Measurements from ENCODE around the gene RAB10.
"Not testable (repeated sequence)": the region's sequence is repeated elsewhere in the genome, so short reads cannot be mapped to it uniquely, and the experiment has no call there.

RAB10 gene

DNA sequence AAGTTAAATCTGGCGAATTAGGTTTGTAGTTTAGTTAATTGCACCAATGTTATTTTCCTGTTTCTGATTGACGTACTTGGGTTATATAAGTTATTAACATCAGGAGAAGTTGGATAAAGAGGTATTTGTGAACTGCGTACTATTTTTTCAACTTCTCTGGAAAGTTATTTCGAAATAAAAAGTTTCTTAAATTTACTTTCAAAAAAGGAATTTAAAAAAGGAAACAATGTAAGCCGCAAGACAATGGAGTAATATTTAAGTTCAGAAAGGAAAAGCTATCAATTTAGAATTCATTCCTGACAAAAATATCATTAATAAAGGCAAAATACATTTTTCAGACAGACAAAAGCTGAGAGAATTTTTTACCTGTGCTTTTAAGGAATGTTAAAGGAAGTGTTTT lies 47.7 kb downstream of the RAB10 start:
- no peak overlapping the region for H3K27ac ChIP-seq (ENCODE audit: low read depth, low read length)
- peaks cover 0 to 6% (median 0%) of the 10 kb centered on the region in 5 donors for H3K4me1 ChIP-seq (ENCODE audit: control insufficient read depth in 5 of 5, insufficient read depth in 5 of 5, low read length in 5 of 5)
- no peaks in the 10 kb centered on the region for H3K27me3 ChIP-seq (ENCODE audit: control insufficient read depth in 5 of 5, insufficient read depth in 4 of 5, low read length in 5 of 5)
- H3K4me3 ChIP-seq (ENCODE audit: low read depth in 1 of 5, low read length in 5 of 5), result no peak overlapping the region
- H3K9me3 ChIP-seq (ENCODE audit: control insufficient read depth in 5 of 5, low read length in 5 of 5), result no peaks in the 10 kb centered on the region
- H3K36me3 ChIP-seq (ENCODE audit: control insufficient read depth in 5 of 5, insufficient read depth in 5 of 5, low read length in 5 of 5), result peaks cover 0 to 3% (median 0%) of the 10 kb centered on the region in 5 donors
- H3K9ac ChIP-seq (ENCODE audit: low read length in 5 of 5), result no peak overlapping the region

DNA sequence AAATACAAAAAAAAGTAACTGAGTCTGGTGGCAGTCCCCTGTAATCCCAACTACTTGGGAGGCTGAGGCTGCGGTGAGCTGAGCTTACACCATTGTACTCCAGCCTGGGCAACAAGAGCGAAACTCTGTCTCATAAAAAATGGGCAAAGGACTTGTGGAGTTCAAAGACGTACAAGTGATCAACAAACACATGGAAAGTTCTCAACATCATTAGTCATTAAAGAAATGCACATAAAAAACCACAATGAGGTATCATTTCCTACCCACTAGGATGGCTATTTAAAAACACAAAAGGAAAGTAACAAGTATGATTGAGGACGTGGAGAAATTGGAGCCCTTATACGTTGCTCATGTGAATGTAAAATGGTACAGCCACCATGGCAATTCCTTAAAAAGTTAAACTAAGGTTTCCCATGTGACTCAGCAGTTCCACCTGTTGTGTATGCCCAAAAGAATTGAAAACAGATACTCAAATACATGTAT lies 52.3 kb downstream of the RAB10 start:
- no peak overlapping the region for H3K4me3 ChIP-seq (ENCODE audit: low read depth in 1 of 5, low read length in 5 of 5)
- H3K4me1 ChIP-seq (ENCODE audit: control insufficient read depth in 5 of 5, insufficient read depth in 5 of 5, low read length in 5 of 5), result peaks cover 0 to 6% (median 2%) of the 10 kb centered on the region in 5 donors
- H3K9ac ChIP-seq (ENCODE audit: low read length in 5 of 5), result no peak overlapping the region
- H3K9me3 ChIP-seq (ENCODE audit: control insufficient read depth in 5 of 5, low read length in 5 of 5), result no peaks in the 10 kb centered on the region
- no peak overlapping the region for H3K27ac ChIP-seq (ENCODE audit: low read depth, low read length)
- H3K36me3 ChIP-seq (ENCODE audit: control insufficient read depth in 5 of 5, insufficient read depth in 5 of 5, low read length in 5 of 5), result peaks cover 0 to 3% (median 0%) of the 10 kb centered on the region in 5 donors
- no peaks in the 10 kb centered on the region for H3K27me3 ChIP-seq (ENCODE audit: control insufficient read depth in 5 of 5, insufficient read depth in 4 of 5, low read length in 5 of 5)

DNA sequence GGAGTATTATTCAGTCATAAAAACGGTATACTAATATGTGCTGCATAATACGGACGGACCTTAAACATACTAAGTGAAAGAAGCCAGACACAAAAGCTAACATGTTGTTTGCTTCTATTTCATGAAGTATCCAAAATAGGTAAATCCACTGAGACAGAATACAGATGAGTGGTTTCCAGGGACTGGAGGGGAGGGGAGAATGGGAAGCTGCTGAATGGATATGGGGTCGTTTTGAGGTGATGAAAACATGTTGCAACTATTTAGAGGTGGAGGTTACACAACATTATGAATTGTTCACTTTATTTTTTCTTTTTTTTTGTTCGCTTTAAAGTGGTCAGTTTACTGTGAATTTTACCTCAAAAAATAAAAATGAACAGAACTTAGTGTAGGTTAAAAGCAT lies 52.9 kb downstream of the RAB10 start:
- no peak overlapping the region for H3K27ac ChIP-seq (ENCODE audit: low read depth, low read length)
- H3K9ac ChIP-seq (ENCODE audit: low read length in 5 of 5), result no peak overlapping the region
- H3K4me1 ChIP-seq (ENCODE audit: control insufficient read depth in 5 of 5, insufficient read depth in 5 of 5, low read length in 5 of 5), result peaks cover 0 to 6% (median 2%) of the 10 kb centered on the region in 5 donors
- H3K36me3 ChIP-seq (ENCODE audit: control insufficient read depth in 5 of 5, insufficient read depth in 5 of 5, low read length in 5 of 5), result peaks cover 0 to 3% (median 0%) of the 10 kb centered on the region in 5 donors
- no peak overlapping the region for H3K4me3 ChIP-seq (ENCODE audit: low read depth in 1 of 5, low read length in 5 of 5)
- no peaks in the 10 kb centered on the region for H3K9me3 ChIP-seq (ENCODE audit: control insufficient read depth in 5 of 5, low read length in 5 of 5)
- no peaks in the 10 kb centered on the region for H3K27me3 ChIP-seq (ENCODE audit: control insufficient read depth in 5 of 5, insufficient read depth in 4 of 5, low read length in 5 of 5)

DNA sequence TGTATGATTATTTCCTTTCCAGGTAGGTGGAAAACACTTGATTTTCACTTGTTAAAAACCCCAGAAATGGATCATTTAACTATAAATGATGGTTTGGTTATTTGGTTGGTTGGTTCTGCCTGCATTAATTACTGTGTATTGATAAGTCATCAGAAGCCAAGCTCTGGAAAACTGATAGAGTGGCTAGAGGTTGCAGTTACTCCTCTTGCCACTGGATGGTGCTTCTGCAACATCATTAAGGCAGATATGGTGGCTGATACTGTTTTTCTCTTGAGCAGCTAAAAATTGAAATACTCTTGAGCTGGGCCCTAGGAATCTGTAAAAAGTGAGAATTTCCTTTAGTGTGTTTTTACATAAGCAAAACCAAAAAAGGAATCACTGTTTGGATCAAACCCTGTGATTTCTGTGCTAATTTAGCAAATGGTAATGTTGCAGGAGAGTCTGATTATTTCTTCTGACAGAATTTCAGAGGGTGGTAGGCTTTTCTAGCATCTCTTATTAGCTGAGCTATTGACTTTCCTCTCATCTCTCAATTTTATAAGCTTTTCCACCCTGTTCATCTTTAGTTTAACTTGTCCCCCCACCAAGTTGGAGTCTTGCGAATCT lies 54.3 kb downstream of the RAB10 start:
- H3K4me3 ChIP-seq (ENCODE audit: low read depth in 1 of 5, low read length in 5 of 5), result no peak overlapping the region
- H3K4me1 ChIP-seq (ENCODE audit: control insufficient read depth in 5 of 5, insufficient read depth in 5 of 5, low read length in 5 of 5), result peaks cover 0 to 6% (median 2%) of the 10 kb centered on the region in 5 donors
- H3K9ac ChIP-seq (ENCODE audit: low read length in 5 of 5), result no peak overlapping the region

DNA sequence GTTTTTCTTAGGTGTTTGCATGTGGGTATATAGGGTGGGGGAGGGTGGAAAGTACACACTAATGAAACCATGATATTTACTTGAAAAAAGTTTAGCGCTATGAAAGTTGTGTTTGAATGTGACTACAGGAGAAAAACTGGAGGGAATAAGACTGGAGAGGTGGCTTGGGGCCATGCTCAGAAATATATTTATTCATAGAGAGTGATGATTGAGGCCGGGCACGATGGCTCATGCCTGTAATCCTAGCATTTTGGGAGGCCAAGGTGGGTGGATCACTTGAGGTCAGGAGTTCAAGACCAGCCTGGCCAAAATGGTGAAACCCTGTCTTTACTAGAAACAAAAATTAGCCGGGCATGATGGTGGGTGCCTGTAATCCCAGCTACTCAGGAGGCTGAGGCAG lies 55.0 kb downstream of the RAB10 start:
- H3K27me3 ChIP-seq (ENCODE audit: control insufficient read depth in 5 of 5, insufficient read depth in 4 of 5, low read length in 5 of 5); H3K4me3 ChIP-seq (ENCODE audit: low read depth in 1 of 5, low read length in 5 of 5); H3K27ac ChIP-seq (ENCODE audit: low read depth, low read length); H3K9ac ChIP-seq (ENCODE audit: low read length in 5 of 5); H3K36me3 ChIP-seq (ENCODE audit: control insufficient read depth in 5 of 5, insufficient read depth in 5 of 5, low read length in 5 of 5); H3K9me3 ChIP-seq (ENCODE audit: control insufficient read depth in 5 of 5, low read length in 5 of 5); H3K4me1 ChIP-seq (ENCODE audit: control insufficient read depth in 5 of 5, insufficient read depth in 5 of 5, low read length in 5 of 5): not testable (repeated sequence)

More for the DNA sequence above, 54.3 kb downstream of the RAB10 start:
- H3K27me3 ChIP-seq (ENCODE audit: control insufficient read depth in 5 of 5, insufficient read depth in 4 of 5, low read length in 5 of 5), result no peaks in the 10 kb centered on the region
- H3K36me3 ChIP-seq (ENCODE audit: control insufficient read depth in 5 of 5, insufficient read depth in 5 of 5, low read length in 5 of 5), result peaks cover 0 to 3% (median 0%) of the 10 kb centered on the region in 5 donors
- H3K27ac ChIP-seq (ENCODE audit: low read depth, low read length), result no peak overlapping the region
- no peaks in the 10 kb centered on the region for H3K9me3 ChIP-seq (ENCODE audit: control insufficient read depth in 5 of 5, low read length in 5 of 5)

DNA sequence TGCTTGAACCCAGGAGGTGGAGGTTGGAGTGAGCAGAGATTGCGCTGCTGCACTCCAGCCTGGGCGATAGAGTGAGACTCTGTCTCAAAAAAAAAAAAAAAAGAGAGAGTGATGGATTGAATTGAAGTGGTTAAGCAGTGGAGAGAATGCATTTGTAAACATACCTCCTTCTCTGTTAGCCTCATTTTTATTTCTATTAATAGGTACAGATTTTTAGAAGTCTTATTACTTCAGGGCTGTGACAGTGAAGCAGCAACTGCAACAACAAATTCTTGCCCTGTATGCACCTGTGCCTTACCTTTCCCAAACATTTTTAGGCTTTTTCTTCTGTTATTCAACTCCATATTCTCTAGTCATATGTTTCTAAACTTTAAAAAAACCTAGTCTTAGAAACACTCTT lies 55.5 kb downstream of the RAB10 start:
- H3K4me3 ChIP-seq (ENCODE audit: low read depth in 1 of 5, low read length in 5 of 5), result no peak overlapping the region
- no peak overlapping the region for H3K27ac ChIP-seq (ENCODE audit: low read depth, low read length)
- H3K27me3 ChIP-seq (ENCODE audit: control insufficient read depth in 5 of 5, insufficient read depth in 4 of 5, low read length in 5 of 5), result no peaks in the 10 kb centered on the region
- peaks cover 0 to 3% (median under 1%) of the 10 kb centered on the region in 5 donors for H3K4me1 ChIP-seq (ENCODE audit: control insufficient read depth in 5 of 5, insufficient read depth in 5 of 5, low read length in 5 of 5)
- H3K36me3 ChIP-seq (ENCODE audit: control insufficient read depth in 5 of 5, insufficient read depth in 5 of 5, low read length in 5 of 5), result peaks cover 0 to 3% (median 2%) of the 10 kb centered on the region in 5 donors
- no peak overlapping the region for H3K9ac ChIP-seq (ENCODE audit: low read length in 5 of 5)
- no peaks in the 10 kb centered on the region for H3K9me3 ChIP-seq (ENCODE audit: control insufficient read depth in 5 of 5, low read length in 5 of 5)

DNA sequence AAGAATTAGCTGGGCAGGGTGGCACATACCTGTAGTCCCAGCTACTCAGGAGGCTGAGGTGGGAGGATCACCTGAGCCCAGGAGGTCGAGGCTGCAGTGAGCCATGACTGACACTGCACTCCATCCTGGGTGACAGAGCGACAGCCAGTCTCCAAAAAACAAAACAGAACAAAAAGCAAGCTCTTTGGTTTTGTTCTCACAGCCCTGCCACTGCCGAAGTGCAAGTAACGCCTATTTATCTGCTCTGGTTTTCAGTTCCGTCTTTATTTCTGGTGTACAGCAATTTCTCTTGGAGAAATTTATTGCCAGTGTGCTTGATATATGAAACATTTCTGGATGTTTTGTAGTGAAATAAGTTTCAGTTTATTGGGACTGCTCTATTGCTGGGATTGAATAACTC lies 61.9 kb downstream of the RAB10 start:
- Histone ChIP-seq H3K4me1 (ENCODE audit: control insufficient read depth in 5 of 5, insufficient read depth in 5 of 5, low read length in 5 of 5) (no peaks in the 10 kb centered on the region), H3K36me3 (ENCODE audit: control insufficient read depth in 5 of 5, insufficient read depth in 5 of 5, low read length in 5 of 5) (peaks cover 0 to 9% (median 3%) of the 10 kb centered on the region in 5 donors), H3K9ac (ENCODE audit: low read length in 5 of 5) (no peak overlapping the region), H3K27ac (ENCODE audit: low read depth, low read length) (no peak overlapping the region), H3K9me3 (ENCODE audit: control insufficient read depth in 5 of 5, low read length in 5 of 5) (no peaks in the 10 kb centered on the region), H3K4me3 (ENCODE audit: low read depth in 1 of 5, low read length in 5 of 5) (no peak overlapping the region), H3K27me3 (ENCODE audit: control insufficient read depth in 5 of 5, insufficient read depth in 4 of 5, low read length in 5 of 5) (no peaks in the 10 kb centered on the region)

DNA sequence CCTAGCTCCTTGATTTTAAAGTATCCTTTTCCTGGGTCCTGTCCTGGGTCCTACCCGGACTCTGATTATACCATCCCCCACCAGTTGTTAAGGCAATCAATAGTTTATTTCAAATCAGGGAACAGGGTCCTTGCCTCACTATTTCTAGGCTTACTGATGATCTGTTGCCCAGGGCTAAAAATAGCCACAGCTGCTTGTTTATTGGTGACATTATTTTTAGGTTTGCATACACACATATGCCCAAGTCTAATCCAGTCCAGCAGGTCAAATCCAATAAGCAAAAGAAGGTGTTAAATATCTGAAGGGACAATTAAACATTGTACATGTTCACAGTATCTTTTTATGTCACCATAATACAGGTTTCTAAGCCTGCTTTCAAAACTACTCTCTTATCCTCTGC lies 66.0 kb downstream of the RAB10 start:
- Histone ChIP-seq H3K9ac (ENCODE audit: low read length in 5 of 5) (no peak overlapping the region), H3K4me3 (ENCODE audit: low read depth in 1 of 5, low read length in 5 of 5) (no peak overlapping the region), H3K36me3 (ENCODE audit: control insufficient read depth in 5 of 5, insufficient read depth in 5 of 5, low read length in 5 of 5) (peaks cover 2 to 15% (median 6%) of the 10 kb centered on the region in 5 donors), H3K9me3 (ENCODE audit: control insufficient read depth in 5 of 5, low read length in 5 of 5) (peaks cover 0 to 3% (median 0%) of the 10 kb centered on the region in 5 donors), H3K27me3 (ENCODE audit: control insufficient read depth in 5 of 5, insufficient read depth in 4 of 5, low read length in 5 of 5) (no peaks in the 10 kb centered on the region), H3K27ac (ENCODE audit: low read depth, low read length) (no peak overlapping the region), H3K4me1 (ENCODE audit: control insufficient read depth in 5 of 5, insufficient read depth in 5 of 5, low read length in 5 of 5) (no peaks in the 10 kb centered on the region)

DNA sequence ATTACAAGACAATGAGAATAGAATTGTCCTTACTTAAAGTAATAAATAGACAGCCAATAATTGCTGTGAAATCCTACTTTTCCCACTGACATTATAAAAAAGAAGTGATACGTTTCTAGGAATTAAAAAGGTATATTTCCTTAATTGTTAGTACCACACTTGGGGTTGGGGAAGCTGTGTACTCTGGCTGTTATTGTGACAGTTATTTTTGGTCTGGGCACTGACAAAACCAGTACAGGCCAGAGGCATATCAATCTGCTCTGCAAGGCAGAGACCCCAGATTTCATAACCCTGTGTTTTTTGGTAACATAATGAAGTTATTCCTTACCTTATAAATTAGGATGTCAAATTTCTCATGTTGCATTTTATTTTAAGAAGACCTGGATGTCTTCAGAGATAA lies 66.5 kb downstream of the RAB10 start:
- Histone ChIP-seq H3K27me3 (ENCODE audit: control insufficient read depth in 5 of 5, insufficient read depth in 4 of 5, low read length in 5 of 5) (no peaks in the 10 kb centered on the region), H3K4me1 (ENCODE audit: control insufficient read depth in 5 of 5, insufficient read depth in 5 of 5, low read length in 5 of 5) (no peaks in the 10 kb centered on the region), H3K36me3 (ENCODE audit: control insufficient read depth in 5 of 5, insufficient read depth in 5 of 5, low read length in 5 of 5) (peaks cover 2 to 15% (median 6%) of the 10 kb centered on the region in 5 donors), H3K9ac (ENCODE audit: low read length in 5 of 5) (no peak overlapping the region), H3K27ac (ENCODE audit: low read depth, low read length) (no peak overlapping the region), H3K4me3 (ENCODE audit: low read depth in 1 of 5, low read length in 5 of 5) (no peak overlapping the region), H3K9me3 (ENCODE audit: control insufficient read depth in 5 of 5, low read length in 5 of 5) (peaks cover 0 to 3% (median 0%) of the 10 kb centered on the region in 5 donors)

DNA sequence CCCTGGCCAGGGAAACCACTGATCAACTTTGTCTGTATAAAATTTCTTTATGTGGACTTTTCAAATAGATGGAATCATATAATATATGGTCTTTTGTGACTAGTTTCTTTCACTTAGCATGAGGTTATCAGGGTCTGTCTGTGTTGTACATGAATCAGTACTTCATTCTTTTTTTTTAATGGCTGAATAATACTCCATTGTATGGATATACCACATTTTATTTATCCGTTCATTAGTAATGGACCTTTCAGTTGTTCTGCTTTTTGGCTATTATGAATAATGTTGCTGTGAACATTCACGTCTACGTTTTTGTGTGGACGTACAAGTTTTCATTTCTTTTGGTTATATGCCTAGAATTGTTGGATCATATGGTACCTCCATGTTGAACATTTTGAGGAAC lies 69.9 kb downstream of the RAB10 start:
- H3K27me3 ChIP-seq (ENCODE audit: control insufficient read depth in 5 of 5, insufficient read depth in 4 of 5, low read length in 5 of 5), result no peaks in the 10 kb centered on the region
- peaks cover 0 to 14% (median 8%) of the 10 kb centered on the region in 5 donors for H3K4me1 ChIP-seq (ENCODE audit: control insufficient read depth in 5 of 5, insufficient read depth in 5 of 5, low read length in 5 of 5)
- peaks cover 0 to 3% (median 0%) of the 10 kb centered on the region in 5 donors for H3K9me3 ChIP-seq (ENCODE audit: control insufficient read depth in 5 of 5, low read length in 5 of 5)
- H3K9ac ChIP-seq (ENCODE audit: low read length in 5 of 5), result no peak overlapping the region
- H3K4me3 ChIP-seq (ENCODE audit: low read depth in 1 of 5, low read length in 5 of 5), result no peak overlapping the region
- no peak overlapping the region for H3K27ac ChIP-seq (ENCODE audit: low read depth, low read length)
- H3K36me3 ChIP-seq (ENCODE audit: control insufficient read depth in 5 of 5, insufficient read depth in 5 of 5, low read length in 5 of 5), result peaks cover 2 to 15% (median 6%) of the 10 kb centered on the region in 5 donors
